ENCODE data around the gene OSBPL2.

DNA sequence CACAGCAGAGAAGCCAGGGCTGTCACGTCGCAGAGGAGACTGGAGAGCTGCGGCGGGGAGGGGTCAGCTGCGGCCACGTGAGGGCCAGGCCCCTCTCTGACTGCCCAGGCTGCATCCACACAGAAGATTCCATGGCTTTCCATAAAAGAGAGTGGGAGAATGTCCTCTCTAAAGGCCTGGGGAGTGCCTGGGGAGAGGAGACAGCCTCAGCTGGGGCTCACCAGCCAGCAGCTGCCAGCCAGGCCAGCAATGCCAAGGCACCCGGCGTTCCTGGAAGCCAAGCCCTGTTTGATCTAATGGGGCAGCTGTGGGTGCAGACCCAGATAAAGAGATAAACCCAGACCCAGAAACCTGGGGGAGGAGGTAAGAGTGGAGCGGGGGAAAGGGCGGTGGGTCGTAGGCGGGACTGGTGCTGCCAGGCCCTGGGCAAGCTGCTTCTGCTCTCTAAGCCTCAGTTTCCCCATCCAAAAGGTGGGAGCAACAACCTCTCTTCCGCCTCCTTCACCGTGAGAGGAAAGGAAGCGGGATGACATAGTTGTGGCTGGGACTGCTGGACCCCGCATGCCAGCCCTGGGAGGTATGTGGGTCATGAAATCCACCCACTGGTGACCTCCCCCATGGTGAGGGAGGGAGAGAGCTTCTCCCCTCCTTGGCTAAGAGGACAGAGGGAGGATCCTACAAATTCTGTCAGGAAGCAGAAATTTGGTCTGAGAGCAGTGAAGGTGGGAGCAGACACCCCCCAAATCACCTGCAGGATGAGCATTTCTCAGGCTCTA is 3.1 kb upstream of the OSBPL2 start:
- TF ChIP-seq, protein P1, sequence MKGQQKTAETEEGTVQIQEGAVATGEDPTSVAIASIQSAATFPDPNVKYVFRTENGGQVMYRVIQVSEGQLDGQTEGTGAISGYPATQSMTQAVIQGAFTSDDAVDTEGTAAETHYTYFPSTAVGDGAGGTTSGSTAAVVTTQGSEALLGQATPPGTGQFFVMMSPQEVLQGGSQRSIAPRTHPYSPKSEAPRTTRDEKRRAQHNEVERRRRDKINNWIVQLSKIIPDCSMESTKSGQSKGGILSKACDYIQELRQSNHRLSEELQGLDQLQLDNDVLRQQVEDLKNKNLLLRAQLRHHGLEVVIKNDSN (IDR thresholded peaks at IDR 0.05) = no peak
- no peak for TF ChIP-seq RAD21 (IDR thresholded peaks at IDR 0.05; ENCODE audit: low read depth)
- no peak for TF ChIP-seq CEBPB (IDR thresholded peaks at IDR 0.05)
- TF ChIP-seq YY1 (IDR thresholded peaks at IDR 0.05; ENCODE audit: low read depth) = no peak
- no peak for TF ChIP-seq EGR1 (IDR thresholded peaks at IDR 0.05)
- TF ChIP-seq CREB1 (IDR thresholded peaks at IDR 0.05; ENCODE audit: low read depth) = no peak
- no peak for TF ChIP-seq EP300 (IDR thresholded peaks at IDR 0.05; ENCODE audit: borderline replicate concordance)
- TF ChIP-seq, protein P2, sequence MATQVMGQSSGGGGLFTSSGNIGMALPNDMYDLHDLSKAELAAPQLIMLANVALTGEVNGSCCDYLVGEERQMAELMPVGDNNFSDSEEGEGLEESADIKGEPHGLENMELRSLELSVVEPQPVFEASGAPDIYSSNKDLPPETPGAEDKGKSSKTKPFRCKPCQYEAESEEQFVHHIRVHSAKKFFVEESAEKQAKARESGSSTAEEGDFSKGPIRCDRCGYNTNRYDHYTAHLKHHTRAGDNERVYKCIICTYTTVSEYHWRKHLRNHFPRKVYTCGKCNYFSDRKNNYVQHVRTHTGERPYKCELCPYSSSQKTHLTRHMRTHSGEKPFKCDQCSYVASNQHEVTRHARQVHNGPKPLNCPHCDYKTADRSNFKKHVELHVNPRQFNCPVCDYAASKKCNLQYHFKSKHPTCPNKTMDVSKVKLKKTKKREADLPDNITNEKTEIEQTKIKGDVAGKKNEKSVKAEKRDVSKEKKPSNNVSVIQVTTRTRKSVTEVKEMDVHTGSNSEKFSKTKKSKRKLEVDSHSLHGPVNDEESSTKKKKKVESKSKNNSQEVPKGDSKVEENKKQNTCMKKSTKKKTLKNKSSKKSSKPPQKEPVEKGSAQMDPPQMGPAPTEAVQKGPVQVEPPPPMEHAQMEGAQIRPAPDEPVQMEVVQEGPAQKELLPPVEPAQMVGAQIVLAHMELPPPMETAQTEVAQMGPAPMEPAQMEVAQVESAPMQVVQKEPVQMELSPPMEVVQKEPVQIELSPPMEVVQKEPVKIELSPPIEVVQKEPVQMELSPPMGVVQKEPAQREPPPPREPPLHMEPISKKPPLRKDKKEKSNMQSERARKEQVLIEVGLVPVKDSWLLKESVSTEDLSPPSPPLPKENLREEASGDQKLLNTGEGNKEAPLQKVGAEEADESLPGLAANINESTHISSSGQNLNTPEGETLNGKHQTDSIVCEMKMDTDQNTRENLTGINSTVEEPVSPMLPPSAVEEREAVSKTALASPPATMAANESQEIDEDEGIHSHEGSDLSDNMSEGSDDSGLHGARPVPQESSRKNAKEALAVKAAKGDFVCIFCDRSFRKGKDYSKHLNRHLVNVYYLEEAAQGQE (IDR thresholded peaks at IDR 0.05; ENCODE audit: low read depth) = no peak
- TF ChIP-seq TEAD4 (IDR thresholded peaks at IDR 0.05) = no peak

Data from Ishikawa (cell line).